HG02970 (cell line): ENCODE measurements around the gene MRPS5.
A peak's percentile ranks its signal among the peaks of the same experiment; 100 is the strongest.
"Not testable (repeated sequence)": the region's sequence is repeated elsewhere in the genome, so short reads cannot be mapped to it uniquely, and the experiment has no call there.

Source experiments
- ATAC-seq: cut with Tn5 transposase; IDR thresholded peaks from one replicate; pipeline ENCODE4 v1.9.1; 2021; ENCODE audit warnings: mild to moderate bottlenecking, moderate library complexity, moderate number of reproducible peaks; ENCODE audit not compliant: unreplicated experiment, low FRiP score

The MRPS5 gene

DNA sequence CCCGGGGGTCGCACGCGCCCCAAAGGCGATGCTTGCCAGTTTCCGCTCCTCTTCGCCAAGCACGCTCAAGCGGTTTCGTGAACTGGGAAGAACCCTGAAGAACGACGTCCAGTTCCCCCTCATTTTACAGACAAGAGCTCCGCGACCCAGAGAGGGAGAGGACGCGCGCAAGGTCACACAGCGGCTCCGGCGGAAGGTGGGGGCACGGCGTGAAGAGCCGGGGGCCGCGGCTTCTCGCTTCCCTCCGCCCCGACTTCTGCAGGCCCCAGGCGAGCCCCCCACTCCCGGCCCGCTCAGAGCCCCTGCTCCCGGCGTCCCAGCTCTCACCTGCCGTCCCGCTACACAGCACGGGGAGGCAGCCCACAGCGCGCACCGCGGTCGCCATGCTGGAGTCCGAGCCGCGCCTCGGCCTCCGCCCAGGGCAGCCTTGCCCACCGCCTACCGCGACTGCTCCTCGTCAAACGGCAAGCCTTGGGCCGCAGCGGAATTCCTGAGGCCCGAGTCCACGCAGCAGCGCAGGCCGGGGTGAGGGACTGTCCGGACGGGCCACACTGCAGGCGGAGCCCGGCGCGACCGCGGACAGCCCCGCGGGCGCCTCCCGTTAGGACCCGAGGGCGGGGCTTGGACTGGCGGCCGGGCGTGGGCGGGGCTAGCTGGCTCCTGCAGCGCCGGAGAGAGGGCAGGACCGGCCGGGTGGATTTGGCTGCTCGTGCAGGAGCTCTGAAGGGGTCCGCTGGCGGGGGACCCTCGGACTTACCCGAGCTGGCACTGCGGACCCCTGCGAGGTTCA lies at the start of gene MRPS5:
MRPS5 (minus strand) TSS at position 402 of the 790 bp plus-strand sequence; CDS start at position 385, 17 bp downstream.
- peak; percentile 91 for ATAC-seq

DNA sequence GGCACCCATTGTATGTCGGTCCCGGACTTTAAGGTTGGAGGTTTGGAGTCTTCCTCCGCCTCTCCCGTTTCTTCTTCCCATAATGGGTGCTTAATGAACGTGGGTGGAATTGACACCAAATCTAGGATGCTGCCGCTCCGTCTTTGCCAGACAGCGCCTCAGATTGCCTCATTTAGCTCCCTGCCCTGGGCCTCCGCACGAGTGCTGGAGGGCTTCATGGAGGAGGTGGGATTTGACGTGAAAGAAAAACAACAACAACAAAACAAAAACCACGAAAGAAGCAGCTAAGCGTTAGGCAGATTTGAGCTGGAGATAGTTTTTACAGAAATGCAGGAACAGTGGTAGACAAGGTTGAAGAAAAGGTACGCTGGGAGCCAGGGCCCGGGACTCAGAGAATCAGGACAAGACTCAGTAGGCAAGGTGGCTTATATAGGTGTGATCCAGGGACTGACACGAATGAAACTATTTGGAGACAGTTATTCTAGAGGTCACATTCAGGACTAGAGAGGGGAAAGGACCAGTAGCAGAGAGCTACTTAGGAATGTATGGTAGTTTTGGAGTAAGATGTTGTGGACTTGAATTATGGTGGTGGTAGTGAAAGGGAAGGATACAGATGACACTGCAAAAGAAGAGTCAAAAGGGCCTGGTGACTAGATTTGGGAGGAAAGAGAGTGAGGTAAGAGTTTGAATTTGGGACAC lies 44.6 kb upstream of the MRPS5 start:
- ATAC-seq, result no peak

DNA sequence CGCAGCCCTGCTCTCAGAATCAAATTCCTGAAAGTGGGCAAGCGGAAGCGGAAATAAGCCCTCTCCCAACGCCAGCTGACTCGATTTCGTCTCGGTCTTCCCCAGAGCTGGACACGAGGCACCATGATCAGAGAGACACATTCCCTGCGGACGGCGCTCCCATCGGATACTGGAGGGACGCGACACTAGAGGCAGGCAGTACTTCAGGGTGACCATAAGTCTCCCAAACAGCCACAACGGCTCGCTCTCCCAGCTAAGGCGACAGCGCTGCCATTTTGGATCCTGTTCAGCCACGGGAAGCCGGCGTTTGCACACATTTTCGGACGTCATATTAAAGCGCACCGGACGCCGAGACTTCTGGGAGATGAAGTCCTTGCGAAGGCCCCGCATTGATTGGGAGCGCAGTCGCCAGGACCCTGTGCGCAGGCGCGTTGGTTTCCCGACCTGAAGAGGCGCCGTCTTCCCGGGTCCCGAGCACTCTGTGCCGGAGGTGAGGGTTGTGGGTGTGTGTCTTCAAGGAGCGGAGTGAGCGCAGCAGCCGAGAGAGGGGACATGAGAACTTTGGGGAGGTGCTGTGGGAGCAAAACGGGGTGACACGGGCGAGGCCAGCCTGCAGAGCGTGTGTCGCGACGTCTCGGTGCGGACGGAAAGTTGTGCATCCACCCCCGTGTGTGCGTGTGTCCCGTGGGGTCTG lies 43.9 kb upstream of the MRPS5 start, which contains the start of gene ZNF2:
ZNF2 (plus strand) TSS at position 439 of the 694 bp plus-strand sequence. CDS start 10,418 bp downstream, outside the sequence.
- peak; percentile 92 for ATAC-seq

DNA sequence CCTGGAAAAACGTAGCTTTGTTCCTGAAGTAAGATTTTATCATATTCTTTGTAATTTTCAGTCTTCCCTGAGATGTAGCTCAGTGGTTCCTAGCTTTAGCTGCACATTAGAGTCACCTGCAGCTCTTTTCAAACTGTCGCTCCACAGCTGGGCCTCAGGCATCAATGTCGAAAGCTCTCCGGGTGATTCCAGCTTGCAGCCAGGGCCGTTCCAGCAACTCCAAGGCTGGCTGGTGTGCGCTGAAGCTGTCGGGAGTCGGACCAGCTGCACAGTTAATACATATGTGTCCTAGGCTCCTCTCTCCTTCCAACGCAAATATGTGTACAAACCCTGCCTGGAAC lies 43.4 kb upstream of the MRPS5 start:
- ATAC-seq, result no peak

DNA sequence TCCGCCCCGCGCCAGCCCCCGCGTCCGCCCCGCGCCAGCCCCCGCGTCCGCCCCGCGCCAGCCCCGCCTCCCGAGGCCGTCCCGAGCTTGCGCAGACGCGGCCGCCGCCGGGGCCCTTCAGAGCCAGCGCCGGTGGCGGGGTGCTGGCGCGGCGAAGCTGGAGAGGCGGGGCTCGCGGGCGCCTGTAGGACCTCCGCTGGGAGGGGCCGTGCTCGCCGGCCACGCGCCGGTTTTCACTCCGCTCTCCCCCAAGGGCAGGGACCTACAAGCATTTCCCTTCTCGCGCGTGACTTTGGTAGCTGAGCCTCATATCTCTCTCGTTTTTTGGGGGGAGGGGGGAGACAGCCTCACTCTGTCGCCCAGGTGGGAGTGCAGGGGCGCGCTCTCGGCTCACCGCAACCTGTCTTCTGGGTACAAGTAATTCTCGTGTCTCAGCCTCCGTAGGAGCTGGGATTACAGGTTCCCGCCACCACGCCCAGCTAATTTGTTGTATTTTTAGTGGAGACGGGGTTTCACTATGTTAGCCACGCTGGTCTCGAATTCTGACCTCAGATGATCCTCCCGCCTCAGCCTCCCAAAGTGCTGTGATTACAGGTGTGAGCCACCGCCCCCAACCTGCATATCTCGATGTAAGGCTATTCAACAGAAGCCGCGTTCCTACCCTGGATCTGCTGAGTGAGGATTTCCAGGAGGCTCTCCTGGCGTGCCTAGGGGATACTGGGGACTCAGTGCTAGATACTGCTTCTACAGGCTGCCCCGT lies 38.3 kb upstream of the MRPS5 start, which contains the start of gene ZNF514:
ZNF514 (minus strand) TSS at position 159 of the 760 bp plus-strand sequence. CDS start 6,595 bp downstream, outside the sequence.
- ATAC-seq, result peak; percentile 86

- ATAC-seq, result peak; percentile 37
Measured at GRCh38 chr2:95158891-95159619, 37.4 kb upstream of the MRPS5 start.

- no peak for ATAC-seq
Measured at GRCh38 chr2:95158441-95158840, 36.8 kb upstream of the MRPS5 start.

DNA sequence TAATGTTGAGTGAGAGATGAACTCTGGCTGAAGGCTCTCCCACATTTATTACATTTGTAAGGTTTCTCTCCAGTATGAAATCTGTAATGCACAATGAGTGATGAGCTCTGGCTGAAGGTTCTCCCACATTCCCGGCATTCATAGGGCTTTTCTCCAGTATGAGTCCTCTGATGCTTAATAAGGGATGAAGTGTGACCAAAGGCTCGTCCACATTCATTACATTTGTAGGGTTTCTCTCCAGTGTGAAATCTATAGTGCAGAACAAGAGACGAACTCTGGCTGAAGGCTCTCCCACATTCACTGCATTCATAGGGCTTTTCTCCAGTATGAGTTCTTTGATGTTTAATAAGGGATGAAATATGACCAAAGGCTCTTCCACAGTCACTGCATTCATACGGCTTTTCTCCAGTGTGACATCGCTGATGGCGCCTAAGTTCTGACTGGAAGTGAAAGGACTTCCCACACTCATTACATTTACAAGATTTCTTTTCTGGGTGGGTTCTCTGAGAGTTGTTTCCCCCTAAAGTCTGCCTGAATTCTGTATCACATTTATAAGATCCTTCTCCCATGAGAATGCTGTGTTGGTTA lies 27.9 kb upstream of the MRPS5 start:
- ATAC-seq, result no peak

GRCh38 chr2:95143838-95144237 lies 22.2 kb upstream of the MRPS5 start:
- no peak for ATAC-seq

GRCh38 chr2:95138702-95139101 lies 17.1 kb upstream of the MRPS5 start:
- no peak for ATAC-seq

DNA sequence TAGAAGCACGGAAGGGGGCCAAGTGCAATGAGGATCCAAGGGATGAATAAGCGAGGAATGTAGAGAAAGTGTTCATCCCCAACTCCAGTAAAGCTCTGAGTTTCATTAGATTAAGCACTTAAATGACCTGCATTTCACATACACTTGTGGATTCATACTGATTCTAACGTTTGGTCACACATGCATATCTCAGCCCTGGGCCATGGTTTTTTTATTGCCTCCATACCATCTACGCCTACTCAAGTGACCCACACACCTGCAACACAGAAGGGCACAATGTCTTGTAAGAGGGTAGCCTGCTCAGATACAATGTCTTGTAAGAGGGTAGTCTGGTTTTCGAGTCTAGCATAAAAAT lies 566 bp upstream of the MRPS5 start:
- no peak for ATAC-seq

DNA sequence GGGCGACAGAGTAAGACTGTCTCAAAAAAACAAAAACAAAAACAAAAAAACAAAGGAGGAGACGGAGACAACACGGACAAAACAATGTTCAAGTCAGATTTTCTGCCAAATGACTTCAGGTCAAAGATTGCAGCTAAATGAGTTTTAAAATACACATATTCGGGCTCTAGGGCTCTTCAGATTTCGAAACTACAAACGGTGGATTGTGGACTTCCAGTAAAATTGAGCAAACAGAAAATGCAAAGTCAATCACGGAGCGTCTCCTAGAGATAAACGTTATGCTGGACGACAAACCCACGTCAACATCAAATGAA lies 558 bp downstream of the MRPS5 start:
- ATAC-seq, result no peak

- ATAC-seq, result peak; percentile 74
Measured at GRCh38 chr2:95115418-95115817, 6.2 kb downstream of the MRPS5 start.

GRCh38 chr2:95113464-95113863 lies 8.1 kb downstream of the MRPS5 start:
- no peak for ATAC-seq

DNA sequence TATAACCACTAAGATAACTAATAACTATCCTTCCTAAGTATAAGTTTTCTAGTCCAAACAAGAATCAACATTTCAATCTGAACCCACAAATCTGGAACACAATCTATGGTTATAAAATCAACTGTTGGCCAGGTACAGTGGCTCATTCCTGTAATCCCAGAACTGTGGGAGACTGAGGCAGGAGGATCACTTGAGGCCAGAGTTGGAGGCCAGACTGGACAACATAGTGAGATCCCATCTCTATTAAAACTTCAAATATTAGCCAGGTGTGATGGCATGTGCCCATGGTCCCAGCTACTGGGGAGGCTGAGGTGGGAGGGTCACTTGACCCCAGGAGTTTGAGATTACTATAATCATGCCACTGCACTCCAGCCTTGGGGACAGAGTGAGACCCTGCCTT lies 11.2 kb downstream of the MRPS5 start:
- ATAC-seq, result no peak

GRCh38 chr2:95109260-95109659 lies 12.3 kb downstream of the MRPS5 start:
- ATAC-seq, result no peak

DNA sequence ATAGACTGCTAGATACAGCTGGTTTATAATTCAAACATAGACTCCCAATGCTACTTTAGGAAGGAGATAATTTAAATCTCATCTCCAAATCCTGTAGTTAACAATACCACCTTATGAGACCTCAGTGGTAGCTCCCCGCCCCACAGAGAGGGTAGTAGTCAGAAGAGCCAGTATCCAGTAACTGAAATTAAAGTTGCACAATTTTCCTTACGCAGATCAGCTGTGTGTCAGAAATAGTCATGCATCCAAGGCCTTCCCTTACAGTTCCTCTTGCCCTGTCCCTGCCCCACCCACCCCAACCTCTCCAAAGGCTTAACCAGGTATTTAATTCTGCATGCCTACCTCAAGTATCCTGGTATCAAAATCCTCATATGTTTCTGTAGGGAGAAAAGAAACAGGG lies 15.5 kb downstream of the MRPS5 start:
- ATAC-seq, result no peak

DNA sequence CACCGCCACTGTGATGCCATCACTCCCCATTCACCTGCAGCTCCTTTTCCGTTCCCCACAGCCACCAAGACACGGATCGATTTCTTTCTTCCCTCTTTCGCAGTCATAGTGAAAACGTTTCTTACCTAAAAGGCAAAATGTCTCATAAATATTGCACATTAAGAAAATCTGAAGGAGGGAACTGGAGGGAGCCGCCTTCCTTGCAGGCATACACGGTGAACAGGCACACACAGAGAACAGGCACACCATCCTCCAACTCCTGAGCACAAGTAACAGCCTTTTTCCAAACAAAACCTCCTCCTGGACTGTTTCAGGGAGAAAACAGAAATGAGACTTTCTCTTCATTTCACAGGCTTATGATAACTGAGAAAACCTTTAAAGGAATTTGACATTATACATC lies 17.0 kb downstream of the MRPS5 start:
- ATAC-seq, result no peak

GRCh38 chr2:95099910-95100309 lies 21.7 kb downstream of the MRPS5 start:
- ATAC-seq, result no peak

- ATAC-seq, result not testable (repeated sequence)
Measured at GRCh38 chr2:95098273-95098672, 23.3 kb downstream of the MRPS5 start.
